ENCODE data around the gene AFAP1L2. TPM values are rescaled to one million over a fixed set of nuclear protein-coding genes. Genes with fewer than 3 reads are reported as not detected.

Gene AFAP1L2
- total and polyA plus RNA-seq, 2 donors (not counting 1 experiment from before 2014, with no cell fraction given) = 4.7 to 4.9 TPM

DNA sequence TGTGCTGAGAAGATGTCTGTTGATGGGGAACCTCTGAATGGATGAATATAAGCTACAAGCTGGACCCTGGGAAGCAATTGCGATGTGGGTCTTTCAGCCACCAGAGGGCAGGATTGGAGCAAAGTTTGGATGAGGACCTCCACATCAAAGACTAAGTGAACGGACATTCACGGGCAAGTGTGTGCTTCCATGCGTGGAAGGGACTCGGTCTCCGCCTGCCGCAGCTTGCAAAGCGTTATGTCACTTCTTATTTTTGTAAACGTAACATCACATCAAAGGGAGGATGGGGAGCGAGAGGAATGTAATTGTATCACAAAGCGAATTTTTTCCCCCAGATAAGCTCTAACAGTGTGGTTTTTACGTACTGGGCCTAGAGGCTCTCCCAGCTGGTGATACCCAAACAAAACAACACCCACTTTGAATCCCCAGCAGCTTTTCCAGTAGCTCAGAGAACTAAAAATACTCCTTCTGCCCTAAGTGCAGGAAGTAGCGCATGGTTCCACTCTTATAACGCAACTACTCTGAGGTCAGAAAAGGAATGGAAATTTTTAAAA is 100.2 kb downstream of the AFAP1L2 start:
- Histone ChIP-seq H4K20me1 (ENCODE audit: control insufficient read depth, insufficient read depth, low read length, poor library complexity, severe bottlenecking) (no peaks in the 10 kb centered on the region), H3K9ac (ENCODE audit: low read length) (peak overlapping the region; percentile 86), H3K79me2 (ENCODE audit: control insufficient read depth, insufficient read depth, low read length) (no peaks in the 10 kb centered on the region), H3K9me3 (ENCODE audit: control extremely low read depth in 1 of 3, control insufficient read depth in 2 of 3, insufficient read depth in 1 of 3, low read length in 2 of 3) (no peaks in the 10 kb centered on the region), H3K27me3 (replicated peaks in 1 of 4; ENCODE audit: control extremely low read depth in 1 of 4, control insufficient read depth in 3 of 4, insufficient read depth in 4 of 4, low read length in 3 of 4) (no peaks in the 10 kb centered on the region), H3K36me3 (replicated peaks in 1 of 2; ENCODE audit: control extremely low read depth in 1 of 2, control insufficient read depth in 1 of 2, extremely low read depth in 1 of 2, insufficient read depth in 2 of 2, low read length in 1 of 2) (peaks cover 0 to 7% of the 10 kb centered on the region in 2 experiments), H3K4me3 (ENCODE audit: control extremely low read depth in 1 of 5, extremely low read depth in 1 of 5, insufficient read depth in 1 of 5, low read depth in 2 of 5, low read length in 4 of 5) (peak overlapping the region; percentile 65 to 86 (median 76)), H3K4me1 (ENCODE audit: control insufficient read depth in 2 of 2, insufficient read depth in 2 of 2, low read length in 2 of 2) (peaks cover 0 to 10% of the 10 kb centered on the region in 2 donors), H3K4me2 (replicated peaks; ENCODE audit: low read depth, low read length, poor library complexity, severe bottlenecking) (peak overlapping the region; percentile 97), H3K27ac (ENCODE audit: low read length in 2 of 2) (peak overlapping the region; percentile 5 to 53), H2AFZ (ENCODE audit: insufficient read depth, low read depth, low read length, poor library complexity, severe bottlenecking) (peak overlapping the region; percentile 99)
- ChIA-PET CTCF (interaction anchor here (0.6 to 2.7 kb wide), 59 partner anchors 11 to 1730 kb away, joined by 3 to 82 read pairs (median 4); partner anchors contain the start of genes CASP7, CCDC186, FHIP2A and TRUB1), POLR2A (interaction anchor here (0.8 to 1.2 kb wide), 2 partner anchors 130 to 223 kb away, joined by 3 to 6 read pairs; partner anchors contain the start of gene CCDC186)
- WGBS (ENCODE audit: insufficient coverage) = 0% methylated on average over 5 of the region's 14 CpGs
- no peaks in the 10 kb centered on the region for H3K27me3 Mint-ChIP-seq
- no peaks in the 10 kb centered on the region for H3K9me3 Mint-ChIP-seq (ENCODE audit: insufficient read depth)
- TF ChIP-seq, protein P1, sequence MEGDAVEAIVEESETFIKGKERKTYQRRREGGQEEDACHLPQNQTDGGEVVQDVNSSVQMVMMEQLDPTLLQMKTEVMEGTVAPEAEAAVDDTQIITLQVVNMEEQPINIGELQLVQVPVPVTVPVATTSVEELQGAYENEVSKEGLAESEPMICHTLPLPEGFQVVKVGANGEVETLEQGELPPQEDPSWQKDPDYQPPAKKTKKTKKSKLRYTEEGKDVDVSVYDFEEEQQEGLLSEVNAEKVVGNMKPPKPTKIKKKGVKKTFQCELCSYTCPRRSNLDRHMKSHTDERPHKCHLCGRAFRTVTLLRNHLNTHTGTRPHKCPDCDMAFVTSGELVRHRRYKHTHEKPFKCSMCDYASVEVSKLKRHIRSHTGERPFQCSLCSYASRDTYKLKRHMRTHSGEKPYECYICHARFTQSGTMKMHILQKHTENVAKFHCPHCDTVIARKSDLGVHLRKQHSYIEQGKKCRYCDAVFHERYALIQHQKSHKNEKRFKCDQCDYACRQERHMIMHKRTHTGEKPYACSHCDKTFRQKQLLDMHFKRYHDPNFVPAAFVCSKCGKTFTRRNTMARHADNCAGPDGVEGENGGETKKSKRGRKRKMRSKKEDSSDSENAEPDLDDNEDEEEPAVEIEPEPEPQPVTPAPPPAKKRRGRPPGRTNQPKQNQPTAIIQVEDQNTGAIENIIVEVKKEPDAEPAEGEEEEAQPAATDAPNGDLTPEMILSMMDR (IDR thresholded peaks at IDR 0.05) = peak; percentile 80
- no peak for TF ChIP-seq EZH2 (IDR thresholded peaks at IDR 0.05; ENCODE audit: borderline replicate concordance, insufficient read depth, low read depth, low read length, poor library complexity, severe bottlenecking)
- peak overlapping the region; percentile 91 for H3K4me3 Mint-ChIP-seq
- peak; percentile 79 for DNase-seq
- peaks cover 13% of the 10 kb centered on the region for H3K4me1 Mint-ChIP-seq
- intact Hi-C loops (cut with micrococcal nuclease) = loop anchor here (1.0 to 10.0 kb wide), 7 partner anchors 130 to 505 kb away; partner anchors contain the start of gene CCDC186
- peak overlapping the region; percentile 75 for H3K27ac Mint-ChIP-seq
- peak; percentile 55 for ATAC-seq (ENCODE audit: low read depth)

DNA sequence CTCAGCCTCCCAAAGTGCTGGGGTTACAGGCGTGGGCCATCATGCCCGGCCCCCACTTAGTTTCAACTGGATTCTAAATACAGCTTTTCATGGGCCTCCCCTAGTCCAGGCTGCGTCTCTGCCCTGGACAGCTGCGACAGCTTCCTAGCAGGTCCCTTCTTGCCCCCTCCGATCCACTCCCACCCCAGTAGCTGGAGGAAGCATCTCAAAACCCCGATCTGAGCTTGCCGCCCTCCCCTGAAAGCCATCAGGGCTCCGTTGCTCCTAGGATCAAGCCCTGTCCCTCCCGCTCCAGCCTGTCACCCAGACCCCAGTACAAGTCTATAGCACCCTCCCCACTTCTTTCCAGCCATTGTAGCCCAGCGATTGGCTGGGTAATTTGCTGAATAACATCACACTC is 100.7 kb downstream of the AFAP1L2 start:
- H3K4me2 ChIP-seq (replicated peaks; ENCODE audit: low read depth, low read length, poor library complexity, severe bottlenecking) = peak overlapping the region; percentile 97
- no peaks in the 10 kb centered on the region for H3K9me3 ChIP-seq (ENCODE audit: control extremely low read depth in 1 of 3, control insufficient read depth in 2 of 3, insufficient read depth in 1 of 3, low read length in 2 of 3)
- Mint-ChIP-seq H3K27ac (no peak overlapping the region), H3K4me1 (peaks cover 13% of the 10 kb centered on the region), H3K4me3 (peak overlapping the region; percentile 91), H3K27me3 (no peaks in the 10 kb centered on the region), H3K9me3 (ENCODE audit: insufficient read depth) (no peaks in the 10 kb centered on the region)
- no peaks in the 10 kb centered on the region for H3K27me3 ChIP-seq (replicated peaks in 1 of 4; ENCODE audit: control extremely low read depth in 1 of 4, control insufficient read depth in 3 of 4, insufficient read depth in 4 of 4, low read length in 3 of 4)
- TF ChIP-seq EZH2 (IDR thresholded peaks at IDR 0.05; ENCODE audit: borderline replicate concordance, insufficient read depth, low read depth, low read length, poor library complexity, severe bottlenecking) = no peak
- TF ChIP-seq, protein P1 (IDR thresholded peaks at IDR 0.05) = no peak
- H3K4me3 ChIP-seq (ENCODE audit: control extremely low read depth in 1 of 5, extremely low read depth in 1 of 5, insufficient read depth in 1 of 5, low read depth in 2 of 5, low read length in 4 of 5) = no peak overlapping the region
- ChIA-PET POLR2A (no interaction called here), CTCF (interaction anchor here (0.6 to 2.7 kb wide), 51 partner anchors 10 to 1731 kb away, joined by 3 to 82 read pairs (median 4); partner anchors contain the start of genes CCDC186, FHIP2A and TRUB1)
- peak overlapping the region; percentile 99 for H2AFZ ChIP-seq (ENCODE audit: insufficient read depth, low read depth, low read length, poor library complexity, severe bottlenecking)
- H3K4me1 ChIP-seq (ENCODE audit: control insufficient read depth in 2 of 2, insufficient read depth in 2 of 2, low read length in 2 of 2) = peaks cover 0 to 10% of the 10 kb centered on the region in 2 donors
- H3K9ac ChIP-seq (ENCODE audit: low read length) = no peak overlapping the region
- no peaks in the 10 kb centered on the region for H4K20me1 ChIP-seq (ENCODE audit: control insufficient read depth, insufficient read depth, low read length, poor library complexity, severe bottlenecking)
- intact Hi-C loops (cut with micrococcal nuclease) = loop anchor here (10.0 kb wide), 1 partner anchor 131 kb away; no protein-coding TSS in a partner anchor
- DNase-seq (no peak), ATAC-seq (ENCODE audit: low read depth) (no peak)
- peaks cover 0 to 11% of the 10 kb centered on the region in 2 experiments for H3K36me3 ChIP-seq (replicated peaks in 1 of 2; ENCODE audit: control extremely low read depth in 1 of 2, control insufficient read depth in 1 of 2, extremely low read depth in 1 of 2, insufficient read depth in 2 of 2, low read length in 1 of 2)
- 81% methylated on average over 9 of the region's 10 CpGs for WGBS (ENCODE audit: insufficient coverage)
- H3K27ac ChIP-seq (ENCODE audit: low read length in 2 of 2) = no peak overlapping the region
- no peaks in the 10 kb centered on the region for H3K79me2 ChIP-seq (ENCODE audit: control insufficient read depth, insufficient read depth, low read length)
